ENCODE measurements around the gene SDC4.

SDC4 gene, protein sequence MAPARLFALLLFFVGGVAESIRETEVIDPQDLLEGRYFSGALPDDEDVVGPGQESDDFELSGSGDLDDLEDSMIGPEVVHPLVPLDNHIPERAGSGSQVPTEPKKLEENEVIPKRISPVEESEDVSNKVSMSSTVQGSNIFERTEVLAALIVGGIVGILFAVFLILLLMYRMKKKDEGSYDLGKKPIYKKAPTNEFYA

GRCh38 chr20:45347936-45348778 is at the start of gene SDC4:
Gene SDC4 (minus strand): TSS chr20:45348424. CDS start chr20:45348384, 40 bp downstream.
- peak; percentile 66 for DNase-seq

- DNase-seq: no peak
Observed at GRCh38 chr20:45395114-45395415, 46.8 kb upstream of the SDC4 start.

- DNase-seq: no peak
Observed at GRCh38 chr20:45394221-45395113, 46.2 kb upstream of the SDC4 start.

DNA sequence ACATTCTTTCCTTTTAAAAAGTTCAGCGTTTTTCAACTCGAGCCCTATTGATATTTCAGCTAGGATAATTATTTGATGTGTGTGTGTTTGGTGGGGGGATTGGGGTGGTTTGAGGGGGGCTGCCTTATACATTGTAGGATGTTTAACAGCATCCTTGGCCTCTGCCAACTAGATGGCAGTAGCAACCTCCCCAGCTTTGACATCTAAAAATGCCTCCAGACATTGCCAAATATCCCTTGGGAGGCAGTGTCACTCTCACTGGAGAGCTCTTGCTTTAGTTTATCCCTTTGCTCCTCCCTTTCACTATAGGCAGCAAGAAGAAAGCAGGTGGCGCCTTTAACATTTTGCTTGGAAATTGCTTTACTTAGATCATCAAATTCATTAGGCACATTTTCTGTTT is 44.5 kb upstream of the SDC4 start:
- DNase-seq: no peak

GRCh38 chr20:45391559-45391958 is 43.3 kb upstream of the SDC4 start:
- no peak for DNase-seq

DNA sequence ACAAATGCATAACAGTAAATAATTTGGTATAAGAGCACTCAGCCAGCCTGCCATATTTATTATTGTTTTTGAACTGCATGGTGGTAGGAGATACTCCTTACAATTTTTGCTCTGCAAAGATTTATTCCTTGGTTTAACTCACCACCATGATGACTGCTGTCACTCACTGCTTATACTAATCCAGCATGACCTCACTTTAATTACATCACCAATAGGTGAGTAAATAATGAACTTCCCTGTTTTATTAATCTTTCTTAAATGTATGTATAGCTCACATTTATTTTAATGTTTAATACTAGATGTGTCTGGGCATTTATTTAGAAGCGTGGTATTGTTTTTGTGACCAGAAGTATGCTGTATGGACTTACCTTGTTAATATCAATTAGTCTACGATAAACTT is 42.7 kb upstream of the SDC4 start:
- DNase-seq: no peak

GRCh38 chr20:45387274-45387673 is 39.0 kb upstream of the SDC4 start:
- DNase-seq: no peak

GRCh38 chr20:45378191-45378590 is 30.0 kb upstream of the SDC4 start, which contains the start of gene TP53TG5:
Gene TP53TG5 (minus strand): TSS chr20:45378325. CDS start chr20:45378236, 89 bp downstream.
- no peak for DNase-seq

- no peak for DNase-seq
Observed at GRCh38 chr20:45377269-45377668, 29.0 kb upstream of the SDC4 start.

DNA sequence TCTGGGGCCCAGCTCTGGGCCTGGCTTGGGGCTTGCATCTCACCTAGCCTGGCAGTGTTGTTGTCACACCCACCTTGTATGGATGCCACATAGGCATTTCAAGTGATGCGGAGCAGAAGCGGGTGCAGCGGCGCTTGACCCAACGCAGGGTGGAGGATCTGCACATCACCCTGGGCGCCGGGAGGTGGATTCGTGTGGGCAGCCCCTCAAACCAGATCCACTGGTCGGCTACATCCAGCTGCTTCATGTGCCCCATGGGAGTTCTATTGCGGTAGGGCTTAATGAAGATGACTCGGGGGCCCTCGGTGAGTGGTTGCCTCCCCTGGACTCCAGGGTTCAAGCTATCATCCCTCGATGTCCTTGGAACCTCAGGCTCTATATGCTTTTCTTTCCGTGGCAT is 26.7 kb upstream of the SDC4 start:
- no peak for DNase-seq

DNA sequence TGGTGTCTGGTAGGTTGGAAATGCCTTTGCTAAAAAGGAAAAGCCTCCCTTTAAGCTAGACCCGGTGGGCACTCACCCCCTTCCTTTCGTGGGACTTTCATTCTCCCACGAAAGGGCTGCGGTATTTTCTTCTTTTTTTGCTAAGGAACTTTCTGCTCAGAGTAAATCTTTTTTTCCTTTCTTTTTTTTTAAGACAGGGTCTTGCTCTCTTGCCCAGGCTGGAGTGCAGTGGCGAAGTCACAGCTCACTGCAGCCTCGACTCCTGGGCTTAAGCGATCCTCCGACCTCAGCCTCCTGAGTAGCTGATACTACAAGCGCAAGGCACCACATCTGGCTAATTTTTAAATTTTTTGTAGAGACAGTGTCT is 25.9 kb upstream of the SDC4 start:
- no peak for DNase-seq

DNA sequence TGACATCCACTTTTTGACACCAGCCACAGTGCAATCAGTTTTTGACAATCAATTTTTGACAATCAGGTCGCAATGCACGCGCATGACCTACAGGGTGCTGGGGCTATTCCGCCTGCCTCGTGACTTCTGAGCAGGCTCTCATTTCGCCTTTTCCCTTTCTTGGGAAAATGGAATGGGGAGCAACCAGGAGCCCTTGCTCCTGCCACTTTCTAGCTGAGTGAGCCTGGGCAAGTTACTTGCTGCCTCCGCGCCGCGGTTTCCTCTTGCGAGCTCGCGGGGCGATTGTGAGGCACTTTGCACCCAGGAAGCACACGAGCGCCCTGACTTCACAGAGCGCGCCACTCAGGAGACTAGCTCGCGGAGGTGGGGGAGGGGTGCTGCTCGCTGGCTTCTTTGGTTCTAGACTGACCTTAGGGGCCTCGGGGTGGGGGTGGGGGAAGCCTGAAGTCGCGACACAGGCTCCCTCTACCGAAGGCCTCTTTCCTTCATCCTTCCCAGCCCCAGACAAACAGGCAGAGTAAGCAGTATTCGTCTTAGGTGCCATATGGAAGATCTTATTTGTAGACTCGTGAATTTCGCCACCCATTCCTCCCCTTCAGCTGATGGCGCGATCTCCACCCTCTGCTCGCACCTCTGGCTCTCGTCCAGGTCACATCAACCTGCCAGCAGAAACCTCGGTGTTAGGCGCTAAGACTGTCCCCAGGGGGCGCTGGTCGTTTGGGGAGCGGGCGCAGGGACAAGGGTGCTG is 25.3 kb upstream of the SDC4 start:
- DNase-seq: peak; percentile 89

DNA sequence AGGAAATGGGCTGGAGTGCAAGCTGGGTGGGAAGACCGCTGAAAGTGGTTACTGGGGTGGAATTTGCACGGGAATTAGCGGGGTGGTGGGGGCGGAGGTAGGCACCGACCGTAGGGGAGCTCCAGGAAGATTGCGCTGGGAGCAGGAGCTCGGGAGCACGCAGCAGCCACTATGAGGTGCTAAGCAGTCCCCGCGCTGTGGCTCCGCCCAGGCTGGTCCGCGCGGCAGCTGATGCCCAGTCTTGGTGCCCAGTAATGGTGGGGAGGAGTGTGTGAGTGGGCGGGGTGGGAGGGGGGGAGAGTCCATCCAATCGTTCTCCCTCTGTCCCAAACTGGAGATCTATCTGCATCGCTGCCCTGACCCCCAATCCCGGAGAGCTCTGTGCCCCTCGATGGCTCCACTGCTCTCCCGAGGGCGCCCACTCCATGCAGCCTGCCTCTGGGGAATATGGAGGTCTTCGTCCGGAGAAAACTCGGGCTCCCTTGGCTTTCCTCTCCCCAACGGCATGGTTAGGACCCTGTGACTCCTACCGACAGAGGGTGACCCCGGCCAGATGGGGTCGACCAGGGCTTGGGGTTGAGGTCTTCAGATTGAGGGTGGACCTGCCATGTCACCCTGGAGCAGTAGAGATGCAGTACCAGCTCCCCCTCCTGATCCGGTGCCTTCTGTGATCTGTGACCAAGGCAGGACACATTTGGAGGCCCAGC is 24.6 kb upstream of the SDC4 start:
- DNase-seq: no peak

- DNase-seq: no peak
Observed at GRCh38 chr20:45372241-45372640, 24.0 kb upstream of the SDC4 start.

GRCh38 chr20:45370571-45371160 is 22.4 kb upstream of the SDC4 start:
- no peak for DNase-seq

GRCh38 chr20:45368221-45368980 is 20.2 kb upstream of the SDC4 start:
- DNase-seq: no peak

DNA sequence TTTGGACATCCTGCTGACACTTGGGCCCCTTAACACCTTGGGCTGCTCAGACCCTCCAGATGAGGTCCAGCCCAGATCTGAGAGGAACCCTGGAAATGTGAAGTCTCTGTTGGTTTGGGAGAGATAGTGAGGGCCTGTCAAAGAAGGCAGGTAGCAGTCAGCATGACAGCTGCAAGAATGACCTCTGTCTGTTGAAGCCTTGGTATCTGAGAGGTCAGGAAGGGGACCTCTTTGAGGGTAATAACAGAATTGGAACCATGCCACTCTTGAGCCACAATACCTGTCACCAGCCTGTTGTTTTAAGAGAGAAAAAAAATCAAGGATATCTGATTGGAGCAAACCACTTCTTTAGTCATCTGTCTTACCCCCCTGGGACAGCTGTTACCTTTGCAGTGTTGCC is 18.9 kb upstream of the SDC4 start:
- no peak for DNase-seq

- DNase-seq: no peak
Observed at GRCh38 chr20:45366631-45367030, 18.4 kb upstream of the SDC4 start.

- DNase-seq: no peak
Observed at GRCh38 chr20:45366192-45366591, 18.0 kb upstream of the SDC4 start.

- DNase-seq: no peak
Observed at GRCh38 chr20:45365444-45365970, 17.3 kb upstream of the SDC4 start.
